Gastrocnemius medialis (tissue), 4 donors: ENCODE results near the gene NR6A1.

Experiments
- POLR2A ChIP-seq, 2 donors: fragments of 450-650 bp; IDR thresholded peaks; one replicate each; pipeline ENCODE4 v1.6.1; 2017; ENCODE audit warnings: antibody characterized with exemption in 2 of 2, mild to moderate bottlenecking in 2 of 2, moderate library complexity in 2 of 2
- TF ChIP-seq, protein P1 (sequence below), 5 experiments: fragments of 450-650 bp in 3 of 5; fragments of 200-600 bp in 2 of 5; sonication (generic) in 2 of 5; IDR thresholded peaks in 4 of 5; conservative IDR thresholded peaks in 1 of 5; 1 replicate in 4 of 5; 2 replicates in 1 of 5; pipeline ENCODE4 v1.5.1; 2016 to 2019; ENCODE audit warnings: antibody characterized with exemption in 5 of 5, mild to moderate bottlenecking in 3 of 5, moderate library complexity in 3 of 5

DNA sequence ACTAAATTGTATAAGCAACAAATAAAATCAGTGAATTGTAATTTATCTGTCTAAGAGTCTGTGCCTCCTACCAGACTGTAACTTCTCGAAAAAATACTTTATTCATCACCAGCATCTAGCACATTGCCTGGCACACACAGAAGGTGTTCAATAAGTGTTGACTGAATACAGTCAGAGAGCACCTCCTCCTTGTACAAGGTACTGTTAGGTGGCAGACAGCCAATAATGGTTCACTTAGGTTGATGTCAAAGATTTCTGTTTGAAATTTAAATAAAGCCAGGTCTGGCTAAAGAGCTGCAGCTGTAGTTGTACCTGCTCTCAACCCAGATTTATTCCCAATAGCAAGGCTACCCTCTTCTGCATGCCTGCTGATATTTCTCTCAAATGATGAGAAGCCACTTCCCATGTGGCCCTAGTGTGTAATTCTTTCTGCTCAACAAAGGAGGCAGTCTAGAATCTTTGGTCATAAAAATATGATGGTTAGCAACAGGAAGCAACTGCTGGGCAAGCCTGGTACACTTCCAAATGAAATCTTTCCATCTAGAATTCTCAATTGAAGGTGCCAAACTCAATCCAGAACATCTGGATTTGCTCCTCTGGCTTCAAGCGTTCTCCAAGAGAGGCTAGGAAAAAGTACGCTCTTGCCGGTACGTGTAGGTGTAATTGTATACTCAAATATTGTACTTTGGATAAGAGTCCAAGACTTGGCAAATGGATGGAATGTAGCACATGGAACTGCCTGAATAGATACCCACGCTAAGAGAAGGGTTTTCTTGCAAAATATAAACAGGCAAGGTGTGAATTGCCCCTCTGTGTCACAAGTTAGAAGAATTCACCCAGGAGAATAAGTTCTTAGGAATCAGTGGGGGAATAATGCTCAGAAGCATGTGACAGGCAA, 95.6 kb downstream of the NR6A1 start:
- TF ChIP-seq, protein P1, sequence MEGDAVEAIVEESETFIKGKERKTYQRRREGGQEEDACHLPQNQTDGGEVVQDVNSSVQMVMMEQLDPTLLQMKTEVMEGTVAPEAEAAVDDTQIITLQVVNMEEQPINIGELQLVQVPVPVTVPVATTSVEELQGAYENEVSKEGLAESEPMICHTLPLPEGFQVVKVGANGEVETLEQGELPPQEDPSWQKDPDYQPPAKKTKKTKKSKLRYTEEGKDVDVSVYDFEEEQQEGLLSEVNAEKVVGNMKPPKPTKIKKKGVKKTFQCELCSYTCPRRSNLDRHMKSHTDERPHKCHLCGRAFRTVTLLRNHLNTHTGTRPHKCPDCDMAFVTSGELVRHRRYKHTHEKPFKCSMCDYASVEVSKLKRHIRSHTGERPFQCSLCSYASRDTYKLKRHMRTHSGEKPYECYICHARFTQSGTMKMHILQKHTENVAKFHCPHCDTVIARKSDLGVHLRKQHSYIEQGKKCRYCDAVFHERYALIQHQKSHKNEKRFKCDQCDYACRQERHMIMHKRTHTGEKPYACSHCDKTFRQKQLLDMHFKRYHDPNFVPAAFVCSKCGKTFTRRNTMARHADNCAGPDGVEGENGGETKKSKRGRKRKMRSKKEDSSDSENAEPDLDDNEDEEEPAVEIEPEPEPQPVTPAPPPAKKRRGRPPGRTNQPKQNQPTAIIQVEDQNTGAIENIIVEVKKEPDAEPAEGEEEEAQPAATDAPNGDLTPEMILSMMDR (IDR thresholded peaks at IDR 0.05 in 4 of 5, conservative IDR thresholded peaks at IDR 0.05 in 1 of 5): no peak
- no peak for TF ChIP-seq POLR2A (IDR thresholded peaks at IDR 0.05)
